HepG2 (cell line): ENCODE results near the gene OPRL1.

ENCODE experiments used
- SUZ12 ChIP-seq: fragments of 150-350 bp; IDR thresholded peaks from 2 replicates; pipeline ENCODE4 v1.6.1; 2014; ENCODE audit warnings: low read depth, low read length
- ZNF205 ChIP-seq: IDR thresholded peaks from 2 replicates; pipeline ENCODE4 v1.6.1; 2018; ENCODE audit warnings: missing biosample characterization, missing genetic modification reagents
- ZNF512B ChIP-seq: sonication (generic); formaldehyde crosslinking; IDR thresholded peaks from 2 replicates; pipeline ENCODE4 v1.5.1; 2020; ENCODE audit warnings: missing genetic modification reagents, mild to moderate bottlenecking, borderline replicate concordance

- TF ChIP-seq SUZ12: no peak
- TF ChIP-seq ZNF512B (CRISPR knock-in tag): no peak
- TF ChIP-seq ZNF205 (CRISPR knock-in tag): no peak
Measured at GRCh38 chr20:64074963-64075362, 4.9 kb upstream of the OPRL1 start.
